Measurements from ENCODE around the gene DOK7. TPM values are rescaled to one million over a fixed set of nuclear protein-coding genes. Genes with fewer than 3 reads are reported as not detected.

DOK7 gene
- total and polyA plus RNA-seq, 4 donors = 0.13 to 0.84 (median 0.46) TPM

DNA sequence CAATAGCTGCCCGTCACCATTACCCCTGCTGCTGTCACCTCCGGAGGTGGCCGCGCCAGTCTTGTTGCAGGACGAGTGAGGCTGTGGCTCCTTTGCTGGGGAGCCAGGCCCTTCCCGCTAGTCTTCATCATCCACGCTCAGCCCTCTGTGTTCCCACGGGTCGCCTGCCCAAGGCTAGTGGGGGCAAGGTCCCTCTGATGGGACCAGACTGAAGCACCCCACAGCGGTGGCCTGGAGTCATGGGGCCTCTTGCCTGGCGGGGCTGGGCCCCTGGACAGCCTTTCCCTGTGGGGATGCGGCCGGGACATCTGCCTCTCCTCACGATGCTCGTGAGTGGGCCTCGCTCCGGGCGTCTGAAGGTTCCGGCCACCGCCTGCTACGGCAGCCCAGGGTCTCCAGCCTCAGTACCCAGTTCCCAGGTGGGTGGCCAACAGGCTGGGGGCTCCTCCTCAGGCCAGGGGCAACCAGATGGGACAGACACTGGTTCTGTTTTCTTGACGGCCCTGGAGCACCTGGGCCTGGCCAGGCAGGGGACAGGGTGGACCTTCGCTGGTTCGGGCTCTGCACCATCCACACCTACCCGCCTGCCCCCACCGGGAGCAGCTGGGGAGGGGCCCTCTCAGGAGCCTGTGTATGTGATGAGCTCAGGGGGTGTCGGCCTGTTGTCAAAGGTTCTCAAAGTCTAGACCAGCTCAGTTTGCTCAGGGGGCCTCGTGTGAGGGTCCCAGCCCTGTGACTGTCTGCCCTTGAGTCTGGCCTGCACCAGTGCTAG lies 32.3 kb downstream of the DOK7 start:
- Histone ChIP-seq H3K27me3 (ENCODE audit: control insufficient read depth in 4 of 4, insufficient read depth in 4 of 4, low read length in 3 of 4) (no peaks in the 10 kb centered on the region), H3K27ac (ENCODE audit: low read depth in 1 of 2, low read length in 2 of 2) (no peak overlapping the region), H3K9ac (ENCODE audit: low read depth in 1 of 2, low read length in 2 of 2) (no peak overlapping the region), H3K9me3 (ENCODE audit: control insufficient read depth in 4 of 4, low read length in 3 of 4) (no peaks in the 10 kb centered on the region), H3K4me3 (ENCODE audit: low read depth in 1 of 3, low read length in 3 of 3) (no peak overlapping the region), H3K4me1 (ENCODE audit: control insufficient read depth in 4 of 4, insufficient read depth in 4 of 4, low read length in 3 of 4) (no peaks in the 10 kb centered on the region), H3K36me3 (ENCODE audit: control insufficient read depth in 4 of 4, insufficient read depth in 3 of 4, low read depth in 1 of 4, low read length in 3 of 4) (no peaks in the 10 kb centered on the region)
- no peak for DNase-seq (ENCODE audit: low spot score)
- 73% methylated on average over 28 of the region's 28 CpGs for WGBS
- TF ChIP-seq TAF1 (conservative IDR thresholded peaks at IDR 0.05) (no peak), HNF4G (IDR thresholded peaks at IDR 0.05) (no peak), HNF4A (conservative IDR thresholded peaks at IDR 0.05) (no peak), FOXA2 (IDR thresholded peaks at IDR 0.05) (no peak), ATF3 (IDR thresholded peaks at IDR 0.05) (no peak), FOXA1 (IDR thresholded peaks at IDR 0.05) (no peak), MAX (IDR thresholded peaks at IDR 0.05) (no peak), RAD21 (IDR thresholded peaks at IDR 0.05) (no peak), EGR1 (IDR thresholded peaks at IDR 0.05; ENCODE audit: low read depth in 2 of 2) (no peak)
- TF ChIP-seq, protein P1, sequence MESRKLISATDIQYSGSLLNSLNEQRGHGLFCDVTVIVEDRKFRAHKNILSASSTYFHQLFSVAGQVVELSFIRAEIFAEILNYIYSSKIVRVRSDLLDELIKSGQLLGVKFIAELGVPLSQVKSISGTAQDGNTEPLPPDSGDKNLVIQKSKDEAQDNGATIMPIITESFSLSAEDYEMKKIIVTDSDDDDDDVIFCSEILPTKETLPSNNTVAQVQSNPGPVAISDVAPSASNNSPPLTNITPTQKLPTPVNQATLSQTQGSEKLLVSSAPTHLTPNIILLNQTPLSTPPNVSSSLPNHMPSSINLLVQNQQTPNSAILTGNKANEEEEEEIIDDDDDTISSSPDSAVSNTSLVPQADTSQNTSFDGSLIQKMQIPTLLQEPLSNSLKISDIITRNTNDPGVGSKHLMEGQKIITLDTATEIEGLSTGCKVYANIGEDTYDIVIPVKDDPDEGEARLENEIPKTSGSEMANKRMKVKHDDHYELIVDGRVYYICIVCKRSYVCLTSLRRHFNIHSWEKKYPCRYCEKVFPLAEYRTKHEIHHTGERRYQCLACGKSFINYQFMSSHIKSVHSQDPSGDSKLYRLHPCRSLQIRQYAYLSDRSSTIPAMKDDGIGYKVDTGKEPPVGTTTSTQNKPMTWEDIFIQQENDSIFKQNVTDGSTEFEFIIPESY (IDR thresholded peaks at IDR 0.05) = no peak

GRCh38 chr4:3496021-3496420 lies 32.9 kb downstream of the DOK7 start:
- Histone ChIP-seq H3K4me3 (ENCODE audit: low read depth in 1 of 3, low read length in 3 of 3) (no peak overlapping the region), H3K4me1 (ENCODE audit: control insufficient read depth in 4 of 4, insufficient read depth in 4 of 4, low read length in 3 of 4) (no peaks in the 10 kb centered on the region), H3K9me3 (ENCODE audit: control insufficient read depth in 4 of 4, low read length in 3 of 4) (no peaks in the 10 kb centered on the region), H3K9ac (ENCODE audit: low read depth in 1 of 2, low read length in 2 of 2) (no peak overlapping the region), H3K27me3 (ENCODE audit: control insufficient read depth in 4 of 4, insufficient read depth in 4 of 4, low read length in 3 of 4) (no peaks in the 10 kb centered on the region), H3K27ac (ENCODE audit: low read depth in 1 of 2, low read length in 2 of 2) (no peak overlapping the region), H3K36me3 (ENCODE audit: control insufficient read depth in 4 of 4, insufficient read depth in 3 of 4, low read depth in 1 of 4, low read length in 3 of 4) (no peaks in the 10 kb centered on the region)
- no peak for DNase-seq (ENCODE audit: low spot score)
- WGBS = 62% methylated on average over 14 of the region's 14 CpGs
- no peak for TF ChIP-seq NR2F2 (IDR thresholded peaks at IDR 0.05)
- TF ChIP-seq, protein P1 (IDR thresholded peaks at IDR 0.05) = no peak
- no peak for TF ChIP-seq MAX (IDR thresholded peaks at IDR 0.05)
- TF ChIP-seq, protein P2, sequence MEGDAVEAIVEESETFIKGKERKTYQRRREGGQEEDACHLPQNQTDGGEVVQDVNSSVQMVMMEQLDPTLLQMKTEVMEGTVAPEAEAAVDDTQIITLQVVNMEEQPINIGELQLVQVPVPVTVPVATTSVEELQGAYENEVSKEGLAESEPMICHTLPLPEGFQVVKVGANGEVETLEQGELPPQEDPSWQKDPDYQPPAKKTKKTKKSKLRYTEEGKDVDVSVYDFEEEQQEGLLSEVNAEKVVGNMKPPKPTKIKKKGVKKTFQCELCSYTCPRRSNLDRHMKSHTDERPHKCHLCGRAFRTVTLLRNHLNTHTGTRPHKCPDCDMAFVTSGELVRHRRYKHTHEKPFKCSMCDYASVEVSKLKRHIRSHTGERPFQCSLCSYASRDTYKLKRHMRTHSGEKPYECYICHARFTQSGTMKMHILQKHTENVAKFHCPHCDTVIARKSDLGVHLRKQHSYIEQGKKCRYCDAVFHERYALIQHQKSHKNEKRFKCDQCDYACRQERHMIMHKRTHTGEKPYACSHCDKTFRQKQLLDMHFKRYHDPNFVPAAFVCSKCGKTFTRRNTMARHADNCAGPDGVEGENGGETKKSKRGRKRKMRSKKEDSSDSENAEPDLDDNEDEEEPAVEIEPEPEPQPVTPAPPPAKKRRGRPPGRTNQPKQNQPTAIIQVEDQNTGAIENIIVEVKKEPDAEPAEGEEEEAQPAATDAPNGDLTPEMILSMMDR (IDR thresholded peaks at IDR 0.05; ENCODE audit: low read depth, low read length, missing input control) = no peak
- no peak for TF ChIP-seq GABPA (IDR thresholded peaks at IDR 0.05 in 1 of 2, conservative IDR thresholded peaks at IDR 0.05 in 1 of 2)
- no peak for TF ChIP-seq FOXA1 (IDR thresholded peaks at IDR 0.05)
- no peak for TF ChIP-seq RAD21 (IDR thresholded peaks at IDR 0.05)
- TF ChIP-seq REST (IDR thresholded peaks at IDR 0.05) = no peak
- TF ChIP-seq JUND (IDR thresholded peaks at IDR 0.05) = no peak
- no peak for TF ChIP-seq YY1 (IDR thresholded peaks at IDR 0.05)
- TF ChIP-seq SP1 (IDR thresholded peaks at IDR 0.05) = no peak
- no peak for TF ChIP-seq ATF3 (IDR thresholded peaks at IDR 0.05)
- no peak for TF ChIP-seq HNF4G (IDR thresholded peaks at IDR 0.05)
